Upper lobe of left lung (tissue), 4 donors: Measurements from ENCODE around the gene TMA7B.

Experiments used
- CTCF ChIP-seq, 6 experiments: fragments of 450-650 bp in 4 of 6; fragments of 200-600 bp in 2 of 6; sonication (generic) in 2 of 6; IDR thresholded peaks; one replicate each; pipeline ENCODE4 v1.5.1; 2016 to 2019; ENCODE audit warnings: antibody characterized with exemption in 6 of 6
- EP300 ChIP-seq, 4 donors: sonication (generic); formaldehyde crosslinking; IDR thresholded peaks; one replicate each; pipeline ENCODE4 v1.5.1; 2017; ENCODE audit warnings: antibody characterized with exemption in 4 of 4, control low read depth in 2 of 4
- POLR2A ChIP-seq, 4 donors: fragments of 450-650 bp; IDR thresholded peaks; one replicate each; pipeline ENCODE4 v1.5.1; 2016 to 2017; ENCODE audit warnings: antibody characterized with exemption in 4 of 4, mild to moderate bottlenecking in 2 of 4

DNA sequence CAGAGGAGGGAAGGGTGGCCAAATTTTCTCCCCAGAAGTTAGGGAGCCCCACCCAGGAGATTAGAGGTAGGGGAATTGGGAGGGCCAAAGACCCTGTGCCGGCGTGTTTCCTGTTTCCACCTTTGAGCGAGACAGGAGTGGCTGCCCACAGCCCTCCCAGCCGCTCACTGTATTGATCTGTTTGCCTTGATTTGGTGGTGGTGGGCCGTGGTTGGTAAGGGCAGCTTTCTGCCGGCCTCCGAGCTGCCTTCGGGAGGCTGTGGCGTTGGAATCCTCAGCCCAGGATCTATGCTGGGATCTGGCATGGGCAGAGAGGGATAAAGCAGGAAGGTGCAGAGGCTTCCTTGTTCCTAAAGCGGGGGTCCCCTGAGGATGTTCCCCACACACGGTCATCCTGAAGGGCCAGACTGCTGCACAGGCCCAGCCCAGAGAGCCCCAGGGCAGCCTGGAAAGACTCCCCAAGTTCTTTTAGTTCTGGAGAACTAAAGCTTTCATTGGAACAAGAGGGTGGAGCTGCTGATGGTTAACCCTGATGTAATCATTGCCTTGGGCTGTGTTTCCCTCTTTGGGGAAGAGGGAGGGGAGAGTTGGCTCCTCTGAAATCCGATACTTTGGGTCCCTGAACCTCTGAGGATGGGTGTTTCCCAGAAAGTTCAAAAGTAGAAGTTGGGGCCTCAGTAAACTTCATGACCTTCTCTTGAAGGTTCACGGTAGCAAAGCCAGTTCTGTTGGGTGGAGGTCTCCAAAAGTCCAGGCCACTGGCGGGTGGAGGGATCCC, 41.8 kb downstream of the TMA7B start:
- TF ChIP-seq CTCF (IDR thresholded peaks at IDR 0.05) (no peak), POLR2A (IDR thresholded peaks at IDR 0.05) (no peak), EP300 (IDR thresholded peaks at IDR 0.05) (no peak)
